GM23338 (cell line): ENCODE measurements around the gene FGD3. TPM values are rescaled to one million over a fixed set of nuclear protein-coding genes. Genes with fewer than 3 reads are reported as not detected.

Source experiments
- ATAC-seq: fragments of 200-7000 bp; cut with Tn5 transposase; 3 replicates; pipeline ENCODE4 v1.9.1; 2020
- DNase-seq: peaks from one replicate; pipeline ENCODE4 v3.0.0-alpha.2; 2015; ENCODE audit warnings: low spot score
- H2AFZ ChIP-seq: fragments of 200-600 bp; sonication (generic); 2 replicates; pipeline ENCODE4 v1.8.0; 2016; ENCODE audit warnings: antibody characterized with exemption, mild to moderate bottlenecking, moderate library complexity
- H3F3A ChIP-seq: fragments of 200-600 bp; sonication (generic); replicated peaks from 2 replicates; pipeline ENCODE4 v1.8.0; 2017; ENCODE audit warnings: antibody characterized with exemption, mixed run types, low read depth
- H3K27ac ChIP-seq: fragments of 200-600 bp; sonication (generic); 2 replicates; pipeline ENCODE4 v1.6.1; 2016; ENCODE audit warnings: low read depth
- H3K27me3 ChIP-seq: fragments of 200-600 bp; sonication (generic); 2 replicates; pipeline ENCODE4 v1.8.0; 2016; ENCODE audit warnings: mild to moderate bottlenecking, mixed run types, moderate library complexity; ENCODE audit not compliant: insufficient read depth
- H3K36me3 ChIP-seq: fragments of 200-600 bp; sonication (generic); 2 replicates; pipeline ENCODE4 v1.8.0; 2016; ENCODE audit warnings: mild to moderate bottlenecking; ENCODE audit not compliant: insufficient read depth
- H3K4me1 ChIP-seq: fragments of 200-600 bp; sonication (generic); 2 replicates; pipeline ENCODE4 v1.8.0; 2016; ENCODE audit warnings: mild to moderate bottlenecking, moderate library complexity; ENCODE audit not compliant: insufficient read depth
- H3K4me2 ChIP-seq: fragments of 200-600 bp; sonication (generic); 2 replicates; pipeline ENCODE4 v1.7.1; 2017; ENCODE audit warnings: mixed run types
- H3K4me3 ChIP-seq: fragments of 200-600 bp; sonication (generic); 2 replicates; pipeline ENCODE4 v1.6.1; 2016; ENCODE audit warnings: mixed run types
- H3K79me2 ChIP-seq: fragments of 200-600 bp; sonication (generic); replicated peaks from 2 replicates; pipeline ENCODE4 v1.8.0; 2017; ENCODE audit warnings: mild to moderate bottlenecking; ENCODE audit not compliant: insufficient read depth
- H3K9me2 ChIP-seq: fragments of 200-600 bp; sonication (generic); 2 replicates; pipeline ENCODE4 v1.8.0; 2017; ENCODE audit not compliant: insufficient read depth
- H4K20me1 ChIP-seq: fragments of 200-600 bp; sonication (generic); replicated peaks from 2 replicates; pipeline ENCODE4 v1.8.0; 2017; ENCODE audit warnings: mild to moderate bottlenecking; ENCODE audit not compliant: insufficient read depth
- H3K27ac Mint-ChIP-seq: 2 replicates; pipeline ENCODE4 v1.8.0; 2020; ENCODE audit warnings: inconsistent platforms, mild to moderate bottlenecking, moderate library complexity, mixed read lengths
- H3K27me3 Mint-ChIP-seq: 3 replicates; pipeline ENCODE4 v1.8.0; 2022; ENCODE audit warnings: low read depth, mild to moderate bottlenecking, moderate library complexity, mixed read lengths, inconsistent platforms; ENCODE audit not compliant: insufficient read depth, poor library complexity
- H3K36me3 Mint-ChIP-seq: 3 replicates; pipeline ENCODE4 v1.8.0; 2021; ENCODE audit warnings: low read depth, mild to moderate bottlenecking, inconsistent platforms, moderate library complexity, mixed read lengths
- H3K4me1 Mint-ChIP-seq: 3 replicates; pipeline ENCODE4 v1.8.0; 2020; ENCODE audit warnings: mild to moderate bottlenecking, inconsistent platforms, mixed read lengths
- H3K4me3 Mint-ChIP-seq: 3 replicates; pipeline ENCODE4 v1.8.0; 2021; ENCODE audit warnings: moderate library complexity, mild to moderate bottlenecking, inconsistent platforms, mixed read lengths
- H3K9me3 Mint-ChIP-seq: 3 replicates; pipeline ENCODE4 v1.8.0; 2020; ENCODE audit warnings: moderate library complexity, mild to moderate bottlenecking, inconsistent platforms, mixed read lengths
- CTCF ChIP-seq, 2 experiments: fragments of 200-600 bp in 1 of 2; sonication (generic) in 1 of 2; conservative IDR thresholded peaks; 2 replicates each; pipeline versions ENCODE4 v1.5.1 to v1.6.1; 2016 to 2017; ENCODE audit warnings: antibody characterized with exemption in 2 of 2, low read depth in 2 of 2, mild to moderate bottlenecking in 2 of 2, moderate library complexity in 1 of 2
- ETS1 ChIP-seq: IDR thresholded peaks from 2 replicates; pipeline ENCODE4 v1.6.1; 2016; ENCODE audit warnings: antibody characterized with exemption
- EZH2phosphoT487 ChIP-seq: fragments of 200-600 bp; sonication (generic); IDR thresholded peaks from one replicate; pipeline ENCODE4 v1.8.1; 2018; ENCODE audit warnings: antibody characterized with exemption; ENCODE audit not compliant: unreplicated experiment
- NANOG ChIP-seq: IDR thresholded peaks from 2 replicates; pipeline ENCODE4 v1.6.1; 2016; ENCODE audit warnings: antibody characterized with exemption, borderline replicate concordance
- POLR2AphosphoS5 ChIP-seq: IDR thresholded peaks from 2 replicates; pipeline ENCODE4 v1.6.1; 2016; ENCODE audit warnings: antibody characterized with exemption, low read depth
- REST ChIP-seq: IDR thresholded peaks from one replicate; pipeline ENCODE4 v1.6.1; 2018; ENCODE audit warnings: antibody characterized with exemption; ENCODE audit not compliant: unreplicated experiment
- STAT1 ChIP-seq: IDR thresholded peaks from one replicate; pipeline ENCODE4 v1.6.1; 2016; ENCODE audit warnings: antibody characterized with exemption; ENCODE audit not compliant: unreplicated experiment
- ZNF114 ChIP-seq: fragments of 250-450 bp; sonication (Bioruptor Pico); IDR thresholded peaks from 2 replicates; pipeline ENCODE4 v1.5.0; 2020; ENCODE audit warnings: mild to moderate bottlenecking, moderate library complexity
- ZNF331 ChIP-seq: fragments of 250-450 bp; sonication (Bioruptor Pico); IDR thresholded peaks from 2 replicates; pipeline ENCODE4 v1.5.0; 2020; ENCODE audit warnings: low read depth, mild to moderate bottlenecking, moderate library complexity
- ZNF462 ChIP-seq: fragments of 250-450 bp; sonication (Bioruptor Pico); IDR thresholded peaks from 2 replicates; pipeline ENCODE4 v1.5.0; 2020; ENCODE audit warnings: mild to moderate bottlenecking, moderate library complexity
- polyA plus RNA-seq: library from polyadenylated mRNA; unstranded; fragments of >200 nt; fragmentation: Nextera tagmentation; extraction: Ambion mirVana; gene quantifications from 2 replicates; pipeline ENCODE4 v1.2.1, GENCODE V29; 2016
- total RNA-seq: library from RNA; depleted of rRNA; stranded (reverse); fragments of >200 nt; shearing (Covaris generic); gene quantifications from 2 replicates; pipeline ENCODE4 v1.2.3, GENCODE V29; 2014

Gene FGD3
- total and polyA plus RNA-seq, 2 experiments from 2014 or later = 0.95 to 1.7 TPM

- TF ChIP-seq ZNF462 (CRISPR knock-in tag) = no peak
- no peak for TF ChIP-seq NANOG
These were observed 92.7 kb downstream of the FGD3 start (continued) for GRCh38 chr9:93039976-93040375.

GRCh38 chr9:93040409-93040808 is 93.1 kb downstream of the FGD3 start:
- H3K4me3 Mint-ChIP-seq = no peak overlapping the region
- no peak overlapping the region for H3K27ac Mint-ChIP-seq
- H3K4me1 Mint-ChIP-seq = peaks cover 8% of the 10 kb centered on the region
- Histone ChIP-seq H4K20me1 (no peaks in the 10 kb centered on the region), H3K9me2 (0 out of 2 replicates have a peak, but pooled peaks cover 4% of the 10 kb centered on the region), H3K27me3 (no peaks in the 10 kb centered on the region), H3K36me3 (no peaks in the 10 kb centered on the region; the same call in 1 of the 2 replicates), H3K27ac (no peak overlapping the region), H3K79me2 (no peaks in the 10 kb centered on the region), H2AFZ (no peak overlapping the region), H3K4me3 (no peak overlapping the region), H3F3A (no peaks in the 10 kb centered on the region), H3K4me1 (no peaks in the 10 kb centered on the region), H3K4me2 (no peak overlapping the region)
- H3K27me3 Mint-ChIP-seq = peaks cover 6% of the 10 kb centered on the region
- no peak for DNase-seq
- ATAC-seq = no peak
- peaks cover 3% of the 10 kb centered on the region; the same call in 1 of the 3 replicates for H3K36me3 Mint-ChIP-seq
- peaks cover 9% of the 10 kb centered on the region; the same call in 2 of the 3 replicates for H3K9me3 Mint-ChIP-seq
- no peak for TF ChIP-seq POLR2AphosphoS5
- no peak for TF ChIP-seq EZH2phosphoT487
- TF ChIP-seq ZNF114 (CRISPR knock-in tag) = no peak
- TF ChIP-seq STAT1 = no peak
- TF ChIP-seq ETS1 = no peak
- no peak for TF ChIP-seq REST
- TF ChIP-seq CTCF (conservative IDR thresholded peaks at IDR 0.05; ENCODE audit: low read depth in 2 of 2) = no peak
- TF ChIP-seq ZNF331 (CRISPR knock-in tag) = no peak
- TF ChIP-seq NANOG = no peak
